IPS-20b (cell line): Measurements from ENCODE around the gene RAB44.

ENCODE experiments used
- H3K27ac ChIP-seq: one replicate; pipeline ENCODE4 v1.5.1; 2013; ENCODE audit warnings: low read length
- H3K27me3 ChIP-seq: 2 replicates; pipeline ENCODE4 v1.6.1; 2013; ENCODE audit warnings: mild to moderate bottlenecking, low read length, inconsistent platforms; ENCODE audit not compliant: insufficient read depth
- H3K36me3 ChIP-seq: 2 replicates; pipeline ENCODE4 v1.6.1; 2013; ENCODE audit warnings: low read depth, mild to moderate bottlenecking, inconsistent platforms, low read length, moderate library complexity; ENCODE audit not compliant: insufficient read depth
- H3K4me1 ChIP-seq: 2 replicates; pipeline ENCODE4 v1.6.1; 2013; ENCODE audit warnings: mild to moderate bottlenecking, control low read depth, inconsistent platforms, low read length, moderate library complexity; ENCODE audit not compliant: insufficient read depth
- H3K4me3 ChIP-seq: 2 replicates; pipeline ENCODE4 v1.5.1; 2013; ENCODE audit warnings: mild to moderate bottlenecking, low read length, inconsistent platforms
- H3K9ac ChIP-seq: 2 replicates; pipeline ENCODE4 v1.6.1; 2013; ENCODE audit warnings: low read depth, mild to moderate bottlenecking, inconsistent platforms, low read length, moderate library complexity
- H3K9me3 ChIP-seq: 2 replicates; pipeline ENCODE4 v1.6.1; 2013; ENCODE audit warnings: mild to moderate bottlenecking, low read depth, low read length, inconsistent platforms; ENCODE audit not compliant: insufficient read depth

Gene RAB44

DNA sequence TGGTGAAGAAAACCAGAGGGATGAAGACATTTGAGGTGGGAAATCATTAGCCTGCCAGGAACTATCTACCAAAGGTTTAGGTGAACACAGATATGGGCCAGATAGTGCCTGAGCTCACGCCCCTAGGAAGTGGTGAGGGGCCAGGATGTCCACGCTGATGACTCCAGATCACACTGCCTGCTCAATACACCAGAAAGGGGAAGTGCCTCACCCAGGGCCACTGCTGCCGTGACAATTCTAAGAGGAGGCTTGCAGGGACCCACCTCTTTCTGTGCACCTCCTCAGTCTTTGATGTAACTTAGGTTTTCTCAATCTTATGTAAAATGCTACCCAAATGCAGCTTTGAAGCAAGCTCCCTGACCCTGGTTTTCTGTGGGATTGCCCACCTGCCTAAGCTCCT, 5.4 kb upstream of the RAB44 start:
- Histone ChIP-seq H3K4me3 (no peak overlapping the region), H3K4me1 (no peaks in the 10 kb centered on the region), H3K27me3 (no peaks in the 10 kb centered on the region), H3K9ac (no peak overlapping the region), H3K9me3 (no peaks in the 10 kb centered on the region), H3K36me3 (no peaks in the 10 kb centered on the region), H3K27ac (no peak overlapping the region)

DNA sequence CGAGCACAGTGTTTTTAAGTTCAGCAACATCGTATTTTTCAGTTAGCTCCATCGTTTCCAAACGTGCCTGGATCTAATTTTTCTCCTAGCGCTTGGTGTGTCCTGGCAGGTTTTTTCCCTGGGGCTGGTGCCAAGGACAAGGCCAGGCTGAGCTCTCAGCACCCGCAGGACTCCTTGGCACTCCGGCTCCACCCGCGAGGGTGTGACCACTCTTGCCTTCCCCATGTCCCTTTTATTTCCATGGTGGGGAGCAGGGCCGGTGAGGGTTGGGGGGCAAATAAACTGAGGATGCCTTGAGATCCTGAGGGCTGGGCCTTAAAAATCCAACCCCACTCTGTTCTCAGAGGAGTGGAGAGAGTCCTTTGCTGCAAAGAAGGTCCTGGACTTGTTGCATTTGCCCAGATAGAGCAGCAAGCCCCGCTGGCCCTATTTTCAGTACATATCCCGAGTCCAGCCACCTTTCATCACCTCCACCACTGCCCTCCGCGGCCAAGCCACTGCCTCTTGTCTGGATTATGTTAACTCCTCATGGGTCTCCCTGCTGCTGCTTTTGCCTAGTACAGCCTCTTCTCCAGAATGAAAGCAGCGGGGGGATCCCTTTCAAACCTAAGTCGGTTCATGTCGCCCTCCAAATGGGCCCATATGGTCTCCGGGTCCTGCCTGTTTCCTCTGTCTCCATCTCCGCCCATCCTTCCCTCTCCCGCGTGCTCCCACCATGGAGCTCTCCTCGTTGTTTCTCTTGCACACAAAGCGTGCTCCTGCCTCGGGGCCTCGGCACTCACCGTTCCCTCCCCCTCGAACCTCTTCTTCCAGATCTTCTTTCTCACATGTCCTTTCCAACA, 4.5 kb upstream of the RAB44 start:
- H3K27me3 ChIP-seq: no peaks in the 10 kb centered on the region

DNA sequence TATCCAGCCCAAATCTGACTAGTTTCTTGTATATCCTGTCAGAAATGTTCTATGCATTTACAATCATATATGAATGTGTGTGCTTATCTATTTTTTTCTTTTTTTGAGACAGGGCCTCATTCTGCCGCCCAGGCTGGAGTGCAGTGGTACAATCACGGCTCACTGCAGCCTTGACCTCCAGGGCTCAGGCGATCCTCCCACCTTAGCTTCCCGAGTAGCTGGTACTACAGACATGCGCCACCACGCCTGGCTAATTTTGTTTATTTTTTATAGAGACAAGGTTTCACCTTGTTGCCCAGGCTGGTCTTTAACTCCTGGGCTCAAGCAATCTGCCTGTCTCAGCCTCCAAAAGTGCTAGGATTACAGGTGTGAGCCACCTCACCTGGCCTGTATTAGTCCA, 3.0 kb upstream of the RAB44 start:
- H3K36me3 ChIP-seq: no peaks in the 10 kb centered on the region
- H3K4me1 ChIP-seq: no peaks in the 10 kb centered on the region
- H3K9me3 ChIP-seq: no peaks in the 10 kb centered on the region
- no peaks in the 10 kb centered on the region for H3K27me3 ChIP-seq
- H3K4me3 ChIP-seq: no peak overlapping the region
- H3K27ac ChIP-seq: no peak overlapping the region
- no peak overlapping the region for H3K9ac ChIP-seq

More for the DNA sequence above, 4.5 kb upstream of the RAB44 start:
- Histone ChIP-seq H3K4me3 (no peak overlapping the region), H3K9me3 (no peaks in the 10 kb centered on the region), H3K36me3 (no peaks in the 10 kb centered on the region), H3K27ac (no peak overlapping the region), H3K9ac (no peak overlapping the region), H3K4me1 (no peaks in the 10 kb centered on the region)

- no peak overlapping the region for H3K9ac ChIP-seq
- no peaks in the 10 kb centered on the region for H3K36me3 ChIP-seq
- H3K9me3 ChIP-seq: no peaks in the 10 kb centered on the region
- H3K27ac ChIP-seq: no peak overlapping the region
- no peak overlapping the region for H3K4me3 ChIP-seq
- no peaks in the 10 kb centered on the region for H3K27me3 ChIP-seq
- no peaks in the 10 kb centered on the region for H3K4me1 ChIP-seq
These were observed 2.2 kb upstream of the RAB44 start for GRCh38 chr6:36695414-36695813.

- no peaks in the 10 kb centered on the region for H3K36me3 ChIP-seq
- no peak overlapping the region for H3K9ac ChIP-seq
- no peaks in the 10 kb centered on the region for H3K4me1 ChIP-seq
- H3K9me3 ChIP-seq: no peaks in the 10 kb centered on the region
- H3K27me3 ChIP-seq: no peaks in the 10 kb centered on the region
- H3K27ac ChIP-seq: no peak overlapping the region
- no peak overlapping the region for H3K4me3 ChIP-seq
These were observed 570 bp downstream of the RAB44 start for GRCh38 chr6:36698196-36698595.

DNA sequence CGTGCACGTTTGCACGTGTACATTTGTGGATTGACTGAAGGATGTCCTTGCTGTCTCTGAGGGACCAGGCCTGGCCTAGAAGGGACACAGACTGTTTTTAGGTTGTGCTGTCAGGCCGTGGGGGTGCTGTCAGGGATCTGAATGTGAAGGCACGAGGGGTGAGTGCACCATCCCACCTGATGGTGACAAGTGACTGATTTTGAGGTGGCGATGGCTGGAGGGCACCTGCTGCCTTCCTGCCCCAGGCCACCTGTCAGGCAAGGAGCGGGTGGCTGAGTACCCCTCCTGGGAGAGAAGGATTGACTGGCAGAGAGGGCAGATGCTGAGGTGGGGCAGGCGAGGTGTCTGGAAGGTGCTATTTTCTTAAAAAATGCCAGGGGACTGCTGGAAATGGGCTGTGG, 1.2 kb downstream of the RAB44 start:
- Histone ChIP-seq H3K4me1 (no peaks in the 10 kb centered on the region), H3K27ac (no peak overlapping the region), H3K9ac (no peak overlapping the region), H3K27me3 (no peaks in the 10 kb centered on the region), H3K4me3 (no peak overlapping the region), H3K9me3 (no peaks in the 10 kb centered on the region), H3K36me3 (no peaks in the 10 kb centered on the region)

DNA sequence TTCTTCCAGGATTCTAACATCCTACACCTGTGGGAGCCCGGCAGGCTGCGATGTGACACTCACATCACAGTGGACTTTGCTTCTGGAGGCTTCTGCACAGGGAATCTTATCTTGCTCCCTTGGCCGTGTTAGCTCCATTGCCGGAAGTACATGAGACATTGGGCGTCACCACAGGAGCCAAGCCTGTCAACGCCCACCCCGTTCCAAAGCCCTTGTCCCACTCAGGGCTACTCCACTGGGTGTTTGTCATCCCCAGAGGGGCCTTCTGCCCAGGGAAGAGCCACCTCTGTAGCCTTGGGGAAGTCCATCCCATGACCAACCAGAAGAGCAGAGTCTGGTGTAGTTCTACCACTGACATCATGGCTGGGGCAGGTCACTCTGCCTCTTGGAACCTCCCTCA, 1.7 kb downstream of the RAB44 start:
- Histone ChIP-seq H3K4me1 (no peaks in the 10 kb centered on the region), H3K36me3 (no peaks in the 10 kb centered on the region), H3K27ac (no peak overlapping the region), H3K27me3 (no peaks in the 10 kb centered on the region), H3K9ac (no peak overlapping the region), H3K4me3 (no peak overlapping the region), H3K9me3 (no peaks in the 10 kb centered on the region)

DNA sequence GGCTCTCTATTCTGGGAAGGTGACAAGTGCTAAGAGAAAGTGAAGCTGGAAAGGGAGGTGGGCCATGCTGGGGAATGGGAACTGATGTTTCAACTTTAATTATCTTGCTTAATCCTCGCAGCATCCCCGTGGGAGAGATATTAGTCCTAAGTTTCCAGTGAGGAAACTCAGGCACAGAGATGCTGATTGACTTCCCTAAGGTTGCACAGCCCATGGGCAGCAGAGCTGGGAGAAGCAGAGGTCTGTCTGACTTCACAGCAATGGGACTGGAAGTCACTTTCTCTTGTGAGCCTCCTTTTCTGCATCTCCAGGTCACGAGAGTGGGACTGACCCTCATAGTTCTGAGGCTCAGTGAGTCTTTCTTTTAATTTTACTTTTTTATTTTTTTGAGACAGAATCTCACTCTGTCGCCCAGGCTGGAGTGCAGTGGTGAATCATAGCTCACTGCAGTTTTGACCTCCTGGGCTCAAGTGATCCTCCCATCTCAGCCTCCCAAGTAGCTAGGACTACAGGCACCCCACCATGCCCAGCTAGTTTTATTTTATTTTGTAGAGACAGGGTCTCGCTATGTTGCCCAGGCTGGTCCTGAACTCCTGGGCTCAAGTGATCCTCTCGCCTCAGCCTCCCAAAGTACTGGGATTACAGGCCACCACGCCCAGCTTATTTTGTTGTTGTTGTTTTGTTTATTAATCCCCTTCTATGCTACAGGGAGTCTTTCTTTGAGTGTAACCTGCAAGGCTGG, 2.6 kb downstream of the RAB44 start:
- H3K4me3 ChIP-seq: no peak overlapping the region
- H3K27me3 ChIP-seq: no peaks in the 10 kb centered on the region
- H3K36me3 ChIP-seq: no peaks in the 10 kb centered on the region
- no peaks in the 10 kb centered on the region for H3K4me1 ChIP-seq
- no peak overlapping the region for H3K27ac ChIP-seq
- H3K9me3 ChIP-seq: no peaks in the 10 kb centered on the region
- H3K9ac ChIP-seq: no peak overlapping the region

DNA sequence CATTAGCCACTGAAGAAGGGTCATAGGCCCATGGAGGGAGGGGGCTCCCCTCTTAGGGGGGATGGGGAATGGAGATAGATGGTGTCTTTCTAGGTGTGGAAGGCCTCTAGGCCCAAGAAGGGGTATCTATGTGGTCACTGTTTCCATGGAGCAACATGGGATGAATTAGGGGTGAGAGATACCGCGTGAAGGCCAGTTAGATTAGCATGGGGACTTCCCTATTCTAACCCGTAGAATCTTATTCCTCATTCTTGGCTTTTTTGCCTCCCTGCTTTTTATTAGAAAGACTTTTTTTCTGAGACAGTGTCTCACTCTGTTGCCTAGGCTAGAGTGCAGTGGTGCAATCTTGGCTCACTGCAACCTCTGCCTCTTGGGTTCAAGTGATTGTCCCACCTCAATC, 3.2 kb downstream of the RAB44 start:
- no peaks in the 10 kb centered on the region for H3K4me1 ChIP-seq
- H3K4me3 ChIP-seq: no peak overlapping the region
- no peaks in the 10 kb centered on the region for H3K9me3 ChIP-seq
- no peak overlapping the region for H3K9ac ChIP-seq
- H3K27me3 ChIP-seq: no peaks in the 10 kb centered on the region
- no peak overlapping the region for H3K27ac ChIP-seq
- H3K36me3 ChIP-seq: no peaks in the 10 kb centered on the region

GRCh38 chr6:36701401-36701991, 3.9 kb downstream of the RAB44 start:
- no peak overlapping the region for H3K9ac ChIP-seq
- H3K4me1 ChIP-seq: no peaks in the 10 kb centered on the region
- H3K4me3 ChIP-seq: no peak overlapping the region
- no peak overlapping the region for H3K27ac ChIP-seq
- no peaks in the 10 kb centered on the region for H3K9me3 ChIP-seq
- no peaks in the 10 kb centered on the region for H3K36me3 ChIP-seq
- no peaks in the 10 kb centered on the region for H3K27me3 ChIP-seq

DNA sequence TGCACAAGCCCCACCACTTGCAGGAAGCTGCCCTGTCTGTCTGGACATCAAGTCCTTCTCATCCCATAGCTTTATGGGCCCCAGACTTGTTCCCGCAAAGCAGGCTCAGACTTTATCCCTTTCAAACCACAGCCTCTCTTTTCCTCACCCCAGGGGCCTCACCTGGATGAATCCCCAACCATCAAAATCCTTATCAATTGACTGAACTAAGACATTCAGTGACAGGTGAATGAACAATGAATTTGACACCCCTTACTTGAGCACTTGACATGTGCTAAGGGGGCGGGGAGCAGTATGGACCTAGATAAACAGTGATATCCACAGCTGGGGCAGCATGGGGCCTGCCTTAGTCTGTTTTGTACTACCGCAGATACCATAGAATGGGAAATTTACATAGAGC, 5.0 kb downstream of the RAB44 start:
- Histone ChIP-seq H3K27ac (no peak overlapping the region), H3K9me3 (no peaks in the 10 kb centered on the region), H3K4me3 (no peak overlapping the region), H3K27me3 (no peaks in the 10 kb centered on the region), H3K4me1 (no peaks in the 10 kb centered on the region), H3K36me3 (no peaks in the 10 kb centered on the region), H3K9ac (no peak overlapping the region)
